Non-pigmented ciliary epithelial cell (primary cell): Measurements from ENCODE around the gene CD81.

Source experiments
- DNase-seq: peaks from one replicate; pipeline ENCODE4 v3.0.0-alpha.2; 2010; ENCODE audit warnings: low read depth

CD81 gene

DNA sequence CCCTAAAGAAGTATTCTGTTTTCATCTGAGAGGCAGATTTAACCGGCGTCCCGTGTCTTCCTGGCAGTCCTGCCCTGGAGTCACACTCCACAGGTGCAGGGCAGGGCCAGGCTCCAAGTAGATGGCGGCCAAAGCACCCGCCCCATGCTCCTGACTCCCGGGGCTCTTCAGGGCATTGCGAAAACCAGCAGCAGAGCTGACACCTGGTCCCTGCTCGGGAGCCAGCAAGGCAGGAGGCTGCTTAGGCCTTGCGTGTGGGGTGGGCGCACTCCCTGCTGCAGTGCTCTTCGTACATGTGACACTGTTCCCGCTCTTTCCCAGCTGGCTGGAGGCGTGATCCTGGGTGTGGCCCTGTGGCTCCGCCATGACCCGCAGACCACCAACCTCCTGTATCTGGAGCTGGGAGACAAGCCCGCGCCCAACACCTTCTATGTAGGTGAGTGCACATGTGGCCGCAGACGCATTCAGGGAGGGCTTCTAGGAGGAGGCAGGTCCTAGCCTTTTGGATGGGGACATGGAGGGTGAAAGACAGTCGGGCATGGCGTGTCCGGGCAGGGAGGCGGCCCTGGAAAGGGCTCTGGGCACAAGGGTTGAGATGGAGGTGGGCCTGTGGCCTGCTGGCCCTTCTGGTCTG, 13.1 kb downstream of the CD81 start:
- no peak for DNase-seq

GRCh38 chr11:2390725-2391151, 13.6 kb downstream of the CD81 start:
- DNase-seq: peak; percentile 19

- no peak for DNase-seq
Measured at GRCh38 chr11:2391181-2391975, 14.3 kb downstream of the CD81 start.

GRCh38 chr11:2392241-2392959, 15.3 kb downstream of the CD81 start:
- no peak for DNase-seq

DNA sequence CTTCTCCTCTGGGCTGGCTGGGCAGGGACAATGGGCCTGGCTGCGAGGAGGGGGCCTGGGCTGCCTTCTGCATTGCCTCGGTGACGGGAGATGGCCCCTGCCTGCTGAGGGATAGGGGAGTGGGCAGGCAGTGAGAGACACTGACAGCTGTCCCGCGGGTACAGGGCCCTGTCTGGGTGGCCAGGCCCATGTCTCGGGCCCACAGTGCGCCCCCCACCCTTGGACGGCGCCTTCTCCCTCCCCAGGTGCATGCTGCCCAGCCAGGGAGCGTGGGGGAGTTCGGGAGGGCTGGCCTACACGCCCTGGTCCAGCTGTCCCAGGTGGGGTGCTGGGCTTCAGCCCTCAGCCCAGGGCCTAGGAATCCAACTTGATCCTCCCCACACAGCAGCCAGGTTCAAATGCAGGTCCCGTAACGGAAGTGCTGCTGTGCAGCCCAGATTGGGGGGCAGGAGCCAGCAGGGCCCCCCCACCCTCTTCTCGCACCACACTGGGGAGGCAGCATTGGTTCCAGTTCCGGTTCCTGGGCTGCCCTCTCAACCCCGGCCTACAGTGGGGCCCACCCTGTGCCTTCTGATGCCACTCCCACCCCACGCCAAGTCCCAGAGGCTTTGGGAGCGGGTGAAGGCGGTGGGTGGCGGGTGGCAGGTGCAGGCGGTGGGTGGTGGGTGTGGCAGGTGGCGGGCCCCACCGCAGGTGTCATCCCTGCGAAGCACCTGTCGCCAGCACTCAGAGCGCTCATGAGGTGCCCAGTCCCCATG, 16.2 kb downstream of the CD81 start:
- no peak for DNase-seq

GRCh38 chr11:2393941-2394817, 17.1 kb downstream of the CD81 start:
- no peak for DNase-seq

GRCh38 chr11:2394818-2395105, 17.7 kb downstream of the CD81 start:
- no peak for DNase-seq

GRCh38 chr11:2395211-2395730, 18.2 kb downstream of the CD81 start:
- no peak for DNase-seq

- DNase-seq: no peak
Measured at GRCh38 chr11:2395856-2396255, 18.7 kb downstream of the CD81 start.

GRCh38 chr11:2396471-2396870, 19.4 kb downstream of the CD81 start:
- DNase-seq: no peak

DNA sequence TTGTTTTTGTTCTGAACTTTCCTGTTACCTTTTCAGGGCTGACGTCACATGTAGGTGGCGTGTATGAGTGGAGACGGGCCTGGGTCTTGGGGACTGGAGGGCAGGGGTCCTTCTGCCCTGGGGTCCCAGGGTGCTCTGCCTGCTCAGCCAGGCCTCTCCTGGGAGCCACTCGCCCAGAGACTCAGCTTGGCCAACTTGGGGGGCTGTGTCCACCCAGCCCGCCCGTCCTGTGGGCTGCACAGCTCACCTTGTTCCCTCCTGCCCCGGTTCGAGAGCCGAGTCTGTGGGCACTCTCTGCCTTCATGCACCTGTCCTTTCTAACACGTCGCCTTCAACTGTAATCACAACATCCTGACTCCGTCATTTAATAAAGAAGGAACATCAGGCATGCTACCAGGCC, 19.9 kb downstream of the CD81 start:
- no peak for DNase-seq

DNA sequence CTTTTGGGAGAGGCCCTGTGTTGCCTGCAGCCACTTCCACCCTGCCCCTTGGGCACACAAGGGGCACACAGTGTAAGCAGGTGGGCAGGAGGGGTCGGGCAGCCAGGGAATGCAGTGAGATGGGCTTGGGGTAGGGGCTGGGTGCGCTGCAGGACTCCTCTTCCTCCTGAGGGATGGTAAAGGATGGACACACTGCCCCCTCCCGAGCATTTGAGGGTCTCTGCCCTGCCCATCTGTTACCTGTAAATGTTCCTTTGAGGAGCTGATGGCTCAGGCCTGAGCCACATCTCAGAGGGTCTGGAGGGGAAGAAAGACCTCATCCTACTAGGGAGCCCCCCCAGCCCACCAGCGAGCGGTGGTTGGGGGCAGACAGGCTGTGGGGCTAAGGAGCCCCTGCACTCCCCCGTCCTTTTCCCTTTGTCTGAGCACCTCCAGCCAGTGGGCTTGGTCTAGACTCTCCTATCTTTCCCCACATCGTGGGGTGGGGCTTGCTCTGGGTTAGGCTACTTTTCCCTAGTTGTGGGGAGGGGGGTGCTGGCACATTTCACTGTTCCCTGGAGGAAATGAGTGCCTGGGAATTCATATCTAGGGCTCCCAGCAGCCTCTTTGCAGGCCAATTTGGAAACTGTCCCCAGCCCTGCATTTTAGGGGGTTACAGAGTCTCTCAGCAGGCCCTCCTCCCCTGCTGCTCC, 21.7 kb downstream of the CD81 start:
- no peak for DNase-seq

GRCh38 chr11:2399488-2400068, 22.5 kb downstream of the CD81 start:
- DNase-seq: no peak

DNA sequence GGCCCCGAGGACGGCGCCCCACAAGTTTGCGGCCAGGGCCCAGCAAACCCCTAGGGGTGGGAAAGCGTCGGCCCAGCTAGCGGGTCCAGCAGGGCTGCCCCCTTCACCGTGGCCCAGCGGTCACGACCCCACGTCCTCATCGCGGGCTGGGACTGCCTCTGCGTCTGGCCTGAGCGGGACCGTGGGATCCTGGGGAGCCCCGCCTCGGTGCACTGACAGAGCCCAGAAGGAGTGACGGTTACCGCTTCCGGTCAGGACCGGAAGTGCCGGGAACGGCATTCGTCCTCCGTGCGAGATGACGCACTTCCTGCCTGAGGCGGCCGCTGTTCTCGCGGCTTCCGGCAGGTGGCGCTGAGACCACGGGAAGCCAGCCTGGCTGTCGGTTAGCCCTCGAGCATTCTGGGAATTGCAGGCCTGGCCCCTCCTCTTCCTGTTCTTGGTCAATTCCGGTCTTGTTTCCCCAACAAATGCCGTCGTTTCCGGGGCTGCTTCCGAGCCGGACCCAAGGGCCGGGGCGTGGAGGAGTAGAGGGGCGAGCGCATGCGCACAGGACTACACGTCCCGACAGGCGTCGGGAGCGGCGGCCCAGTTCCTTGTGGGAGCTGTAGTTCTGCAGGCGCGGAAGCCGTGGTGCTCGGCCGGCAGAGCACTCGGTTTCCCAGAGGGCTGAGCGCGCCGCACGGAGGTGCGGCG, 23.1 kb downstream of the CD81 start, which contains the start of gene TSSC4:
Gene TSSC4, plus strand, starts transcription at position 682 of the 693 bp plus-strand sequence. CDS start 1,884 bp downstream, outside the sequence.
- peak; percentile 99 for DNase-seq

DNA sequence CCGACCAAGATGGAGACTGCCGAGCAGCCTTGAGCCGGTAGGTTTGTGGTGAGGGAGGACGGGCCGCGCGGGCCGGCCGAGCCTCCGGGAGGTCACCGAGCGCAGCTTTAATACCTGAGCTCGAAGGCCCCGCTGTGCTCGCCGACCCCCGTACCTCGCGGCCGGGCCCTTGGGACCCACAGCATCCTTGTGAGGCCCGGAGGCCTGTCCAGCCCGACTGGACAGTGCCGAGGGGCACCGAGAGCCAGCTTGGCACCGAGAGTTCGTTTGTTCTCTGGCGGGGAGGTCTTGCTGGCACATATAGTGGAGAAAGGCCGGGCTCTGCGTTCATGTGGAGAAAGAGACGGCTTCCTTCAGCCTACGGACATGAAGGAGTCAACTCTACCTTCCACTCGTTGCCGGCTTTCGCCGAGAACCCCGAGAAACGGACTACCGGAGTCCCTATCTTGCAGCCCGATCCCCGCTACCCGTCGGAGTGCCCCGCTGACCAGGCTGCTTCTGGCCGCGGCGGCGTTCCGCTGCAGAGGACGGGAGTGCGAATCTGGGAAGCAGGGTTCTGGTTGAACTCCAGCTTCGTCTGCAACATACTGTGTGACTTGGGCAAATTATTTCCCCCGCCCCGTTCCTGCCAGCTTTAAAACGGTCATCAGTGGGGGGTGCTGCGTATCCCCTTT, 23.8 kb downstream of the CD81 start:
- DNase-seq: no peak

GRCh38 chr11:2401436-2401984, 24.4 kb downstream of the CD81 start:
- no peak for DNase-seq

GRCh38 chr11:2402106-2402505, 25.0 kb downstream of the CD81 start:
- DNase-seq: no peak

DNA sequence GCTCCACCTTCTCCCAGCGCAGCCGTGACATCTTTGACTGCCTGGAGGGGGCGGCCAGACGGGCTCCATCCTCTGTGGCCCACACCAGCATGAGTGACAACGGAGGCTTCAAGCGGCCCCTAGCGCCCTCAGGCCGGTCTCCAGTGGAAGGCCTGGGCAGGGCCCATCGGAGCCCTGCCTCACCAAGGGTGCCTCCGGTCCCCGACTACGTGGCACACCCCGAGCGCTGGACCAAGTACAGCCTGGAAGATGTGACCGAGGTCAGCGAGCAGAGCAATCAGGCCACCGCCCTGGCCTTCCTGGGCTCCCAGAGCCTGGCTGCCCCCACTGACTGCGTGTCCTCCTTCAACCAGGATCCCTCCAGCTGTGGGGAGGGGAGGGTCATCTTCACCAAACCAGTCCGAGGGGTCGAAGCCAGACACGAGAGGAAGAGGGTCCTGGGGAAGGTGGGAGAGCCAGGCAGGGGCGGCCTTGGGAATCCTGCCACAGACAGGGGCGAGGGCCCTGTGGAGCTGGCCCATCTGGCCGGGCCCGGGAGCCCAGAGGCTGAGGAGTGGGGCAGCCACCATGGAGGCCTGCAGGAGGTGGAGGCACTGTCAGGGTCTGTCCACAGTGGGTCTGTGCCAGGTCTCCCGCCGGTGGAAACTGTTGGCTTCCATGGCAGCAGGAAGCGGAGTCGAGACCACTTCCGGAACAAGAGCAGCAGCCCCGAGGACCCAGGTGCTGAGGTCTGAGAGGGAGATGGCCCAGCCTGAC, 26.0 kb downstream of the CD81 start:
- no peak for DNase-seq
